Keratinocyte (primary cell): ENCODE results near the gene SLITRK6.

ENCODE experiments used
- EZH2 ChIP-seq: IDR thresholded peaks from one replicate; pipeline ENCODE4 v1.6.1; 2012; ENCODE audit warnings: inconsistent platforms, mild to moderate bottlenecking, low read length, moderate library complexity
- TF ChIP-seq, protein P1 (sequence below), 3 experiments: IDR thresholded peaks in 1 of 3; conservative IDR thresholded peaks in 1 of 3; optimal IDR thresholded peaks in 1 of 3; 2 replicates in 2 of 3; 3 replicates in 1 of 3; pipeline versions ENCODE3 to v1.5.1; 2011; ENCODE audit warnings: low read length in 3 of 3, mild to moderate bottlenecking in 3 of 3, moderate library complexity in 2 of 3, control low read depth in 1 of 3, inconsistent platforms in 1 of 3; ENCODE audit not compliant: insufficient read depth in 2 of 3; ENCODE audit errors: extremely low read depth in 1 of 3

GRCh38 chr13:85819513-85819912, 20.3 kb upstream of the SLITRK6 start:
- TF ChIP-seq, protein P1, sequence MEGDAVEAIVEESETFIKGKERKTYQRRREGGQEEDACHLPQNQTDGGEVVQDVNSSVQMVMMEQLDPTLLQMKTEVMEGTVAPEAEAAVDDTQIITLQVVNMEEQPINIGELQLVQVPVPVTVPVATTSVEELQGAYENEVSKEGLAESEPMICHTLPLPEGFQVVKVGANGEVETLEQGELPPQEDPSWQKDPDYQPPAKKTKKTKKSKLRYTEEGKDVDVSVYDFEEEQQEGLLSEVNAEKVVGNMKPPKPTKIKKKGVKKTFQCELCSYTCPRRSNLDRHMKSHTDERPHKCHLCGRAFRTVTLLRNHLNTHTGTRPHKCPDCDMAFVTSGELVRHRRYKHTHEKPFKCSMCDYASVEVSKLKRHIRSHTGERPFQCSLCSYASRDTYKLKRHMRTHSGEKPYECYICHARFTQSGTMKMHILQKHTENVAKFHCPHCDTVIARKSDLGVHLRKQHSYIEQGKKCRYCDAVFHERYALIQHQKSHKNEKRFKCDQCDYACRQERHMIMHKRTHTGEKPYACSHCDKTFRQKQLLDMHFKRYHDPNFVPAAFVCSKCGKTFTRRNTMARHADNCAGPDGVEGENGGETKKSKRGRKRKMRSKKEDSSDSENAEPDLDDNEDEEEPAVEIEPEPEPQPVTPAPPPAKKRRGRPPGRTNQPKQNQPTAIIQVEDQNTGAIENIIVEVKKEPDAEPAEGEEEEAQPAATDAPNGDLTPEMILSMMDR (optimal IDR thresholded peaks at IDR 0.05 in 1 of 3, IDR thresholded peaks at IDR 0.05 in 1 of 3, conservative IDR thresholded peaks at IDR 0.05 in 1 of 3; ENCODE audit: extremely low read depth in 1 of 3, insufficient read depth in 2 of 3, low read length in 3 of 3), result no peak
- TF ChIP-seq EZH2, result no peak
